Ovary (tissue), 3 donors: ENCODE measurements around the gene HAL.

Source experiments
- CTCF ChIP-seq, 3 donors: fragments of 450-650 bp in 2 of 3; fragments of 200-600 bp in 1 of 3; IDR thresholded peaks; one replicate each; pipeline versions ENCODE4 v1.5.1 to v1.8.0; 2016 to 2022; ENCODE audit warnings: antibody characterized with exemption in 3 of 3, mild to moderate bottlenecking in 1 of 3
- EP300 ChIP-seq: sonication (generic); formaldehyde crosslinking; IDR thresholded peaks from one replicate; pipeline ENCODE4 v1.6.1; 2017; ENCODE audit warnings: antibody characterized with exemption
- POLR2A ChIP-seq: fragments of 450-650 bp; IDR thresholded peaks from one replicate; pipeline ENCODE4 v1.6.1; 2017; ENCODE audit warnings: antibody characterized with exemption, mild to moderate bottlenecking, moderate library complexity
- donor health status: DM: no; HTN: no; CAD: no.

GRCh38 chr12:95998611-95999286 is 2.6 kb upstream of the HAL start:
- TF ChIP-seq CTCF (IDR thresholded peaks at IDR 0.05) (peak in 1 of 3 donors; percentile 32), POLR2A (no peak), EP300 (no peak)
